ENCODE measurements around the gene RBKS.
"Not testable (repeated sequence)": the region's sequence is repeated elsewhere in the genome, so short reads cannot be mapped to it uniquely, and the experiment has no call there.

Gene RBKS

DNA sequence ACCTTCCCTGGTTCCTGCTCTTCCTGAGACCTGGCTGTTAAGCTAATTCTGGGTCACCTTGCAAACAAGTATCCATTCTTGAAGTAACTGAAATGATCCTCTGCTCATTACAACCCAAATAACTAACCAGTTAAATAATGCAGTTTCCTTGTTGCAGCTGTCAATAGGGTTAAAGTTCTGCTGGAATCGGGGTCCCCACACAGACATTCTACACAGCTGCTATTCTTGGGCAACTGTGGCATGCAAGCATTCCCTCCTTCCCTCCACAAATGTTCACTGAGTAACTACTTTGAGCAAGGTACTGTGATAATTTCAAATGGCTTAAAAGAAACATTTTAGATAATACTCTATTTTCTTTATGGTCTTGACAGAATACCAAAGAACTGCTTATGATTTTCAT is 17.1 kb downstream of the RBKS start:
- DNase-seq (ENCODE audit: low read depth in 2 of 2), result no peak

DNA sequence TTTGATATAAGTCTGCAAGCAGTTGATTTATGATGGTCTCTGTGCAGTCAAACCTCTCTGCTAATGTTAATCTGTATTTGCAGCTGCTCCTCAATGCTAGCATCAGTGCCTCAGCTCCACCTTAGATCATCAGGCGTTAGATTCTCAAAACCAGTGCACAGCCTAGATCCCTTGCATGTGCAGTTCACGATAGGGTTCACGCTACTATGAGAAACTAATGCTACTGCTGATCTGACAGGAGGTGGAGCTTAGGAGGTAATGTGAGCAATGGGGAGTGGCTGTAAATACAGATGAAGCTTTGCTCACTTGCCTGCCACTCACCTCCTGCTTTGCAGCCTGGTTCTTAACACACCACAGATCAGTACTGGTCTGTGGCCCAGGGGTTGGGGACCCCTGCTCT is 18.4 kb downstream of the RBKS start:
- DNase-seq (ENCODE audit: low read depth in 2 of 2), result no peak

DNA sequence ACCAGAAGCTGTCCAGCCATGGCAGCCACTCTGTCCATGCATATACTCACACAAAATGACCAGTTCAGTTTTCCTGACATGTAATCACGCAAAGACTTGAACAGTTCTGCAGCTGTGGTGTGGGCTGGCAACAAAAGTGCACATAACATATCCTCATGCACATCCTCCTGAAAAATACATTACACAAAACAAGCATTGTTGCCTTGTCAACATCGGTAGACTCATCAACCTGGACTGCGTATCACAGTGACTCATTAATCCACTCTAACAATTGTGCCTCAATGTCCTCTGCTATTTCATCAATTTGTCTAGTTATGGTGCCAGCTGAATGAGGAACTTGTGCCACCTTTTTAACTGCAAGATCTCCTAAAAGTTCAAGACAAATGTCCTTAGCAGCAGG is 19.5 kb downstream of the RBKS start:
- no peak for DNase-seq (ENCODE audit: low read depth in 2 of 2)

DNA sequence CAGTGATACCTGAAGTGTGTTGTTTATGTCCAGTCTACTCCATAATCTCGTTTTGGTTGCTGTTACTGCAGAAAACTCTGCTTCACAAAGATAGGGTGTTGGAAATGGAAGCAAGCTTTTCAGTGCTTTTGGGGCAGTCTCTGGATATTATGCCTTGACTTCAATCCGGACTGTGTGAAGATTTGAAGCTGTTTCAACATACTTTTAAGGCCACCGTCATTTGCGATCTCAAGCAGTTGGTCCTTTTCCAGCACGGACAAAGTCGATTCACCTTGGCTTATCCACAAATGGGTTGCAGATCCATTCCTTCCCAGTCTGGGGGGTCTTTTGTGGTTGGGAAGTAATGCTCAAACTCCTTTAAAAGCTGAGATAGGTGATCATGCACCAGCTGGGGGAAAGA is 20.4 kb downstream of the RBKS start:
- no peak for DNase-seq (ENCODE audit: low read depth in 2 of 2)

DNA sequence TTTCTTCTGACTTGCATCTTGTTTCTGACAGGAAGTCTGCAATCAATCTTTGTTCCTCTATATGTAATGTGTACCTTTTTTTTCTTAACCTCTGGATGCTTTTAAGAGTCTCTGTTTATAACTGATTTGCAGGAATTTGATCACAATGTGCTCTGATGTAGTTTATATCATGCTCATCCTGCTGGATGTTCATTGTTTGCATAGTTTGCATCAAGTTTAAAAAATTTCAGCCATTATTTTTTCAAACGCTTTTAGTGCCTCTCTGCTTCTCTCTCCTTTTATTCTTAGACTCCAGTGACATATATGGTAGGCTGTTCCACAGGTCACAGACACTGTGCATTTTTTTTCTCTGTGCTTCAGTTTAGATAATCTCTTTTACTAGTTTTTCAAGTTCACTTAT is 23.9 kb downstream of the RBKS start:
- no peak for DNase-seq (ENCODE audit: low read depth in 2 of 2)

DNA sequence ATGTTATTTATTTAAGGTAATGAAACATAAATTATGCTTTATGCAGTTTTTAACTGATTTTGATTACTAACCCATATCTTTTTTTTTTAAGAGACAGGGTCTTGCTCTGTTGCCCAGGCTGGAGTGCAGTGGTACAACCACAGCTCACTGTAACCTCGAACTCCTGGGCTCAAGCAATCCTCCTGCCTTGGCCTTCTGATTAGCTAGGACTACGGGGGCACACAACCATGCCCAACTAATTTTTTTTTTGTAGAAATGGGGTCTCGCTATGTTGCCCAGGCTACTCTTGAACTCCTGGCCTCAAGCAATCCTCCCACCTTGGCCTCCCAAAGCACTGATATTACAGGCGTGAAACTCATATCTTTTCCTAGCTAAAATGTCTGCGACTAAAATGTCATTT is 26.2 kb downstream of the RBKS start:
- not testable (repeated sequence) for DNase-seq (ENCODE audit: low read depth in 2 of 2)

DNA sequence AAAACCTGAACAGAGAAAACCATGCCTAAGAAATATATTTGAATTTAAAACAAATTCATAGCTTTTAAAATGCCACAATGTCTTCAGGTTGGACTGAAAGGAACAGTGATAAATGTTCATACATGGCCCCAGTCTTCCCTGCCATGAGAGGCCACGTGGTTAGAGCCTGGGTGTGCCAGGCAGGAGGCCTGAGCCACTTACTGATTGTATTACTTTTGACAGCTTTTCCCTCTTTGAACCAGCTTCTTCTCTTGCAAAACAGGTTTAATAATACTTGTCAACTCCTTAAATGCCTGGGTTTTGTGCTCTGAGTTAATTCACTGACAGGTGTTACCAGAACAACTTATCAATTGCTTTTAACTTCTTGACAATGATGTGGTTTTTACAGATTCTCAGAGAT is 27.0 kb downstream of the RBKS start:
- DNase-seq (ENCODE audit: low read depth in 2 of 2), result no peak

DNA sequence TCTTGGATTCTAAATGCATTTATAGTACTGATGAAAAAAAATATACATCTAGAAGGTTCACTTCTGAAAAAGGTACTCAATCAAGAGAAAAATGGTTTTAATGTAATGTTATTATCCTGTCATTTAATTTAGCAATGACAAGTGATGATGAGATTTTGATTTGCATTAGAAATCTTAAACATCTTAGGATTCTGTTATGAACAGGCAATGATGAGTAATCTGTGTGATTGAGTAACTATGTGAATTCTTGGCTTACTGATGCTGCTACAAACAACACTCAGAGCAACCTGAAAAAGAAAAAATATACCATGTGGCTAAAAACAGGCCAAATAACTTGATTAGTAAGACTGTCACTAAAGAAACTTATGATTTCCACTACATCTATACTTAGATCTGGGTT is 30.1 kb downstream of the RBKS start:
- DNase-seq (ENCODE audit: low read depth in 2 of 2), result no peak

DNA sequence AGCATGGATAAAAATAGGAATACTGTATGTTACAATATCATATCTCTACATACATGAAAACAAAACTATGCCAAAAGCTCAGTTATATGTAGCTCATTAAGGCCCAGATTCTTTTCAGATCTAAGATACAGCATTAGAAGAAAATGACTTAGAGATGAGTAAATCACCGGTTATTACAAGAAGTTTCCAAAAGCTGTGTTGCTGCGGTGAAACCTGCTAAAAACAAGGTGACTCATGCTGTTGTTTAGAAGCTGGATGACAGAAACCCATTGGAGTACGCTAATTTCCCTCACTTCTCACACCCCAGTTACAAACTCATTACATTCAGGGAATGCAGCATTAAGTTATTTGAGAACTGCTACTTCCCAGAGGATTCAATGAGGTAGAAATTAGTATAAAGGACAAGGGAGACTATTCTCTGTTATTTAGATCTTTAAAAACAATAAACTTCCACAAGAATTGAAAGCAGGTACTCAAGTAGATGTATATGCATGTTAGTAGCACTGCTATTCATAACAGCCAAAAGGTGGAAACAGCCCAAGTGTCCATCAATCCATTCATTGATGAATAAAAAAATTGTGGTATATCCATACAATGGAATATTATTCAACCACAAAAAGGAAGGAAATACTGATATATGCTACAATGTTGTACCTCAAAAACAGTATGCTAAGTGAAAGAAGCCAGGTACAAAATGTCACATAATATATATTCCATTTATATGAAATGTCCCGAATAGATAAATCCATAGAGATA is 32.6 kb downstream of the RBKS start:
- peak in 1 of 2 donors; percentile 2 for DNase-seq (ENCODE audit: low read depth in 2 of 2)

DNA sequence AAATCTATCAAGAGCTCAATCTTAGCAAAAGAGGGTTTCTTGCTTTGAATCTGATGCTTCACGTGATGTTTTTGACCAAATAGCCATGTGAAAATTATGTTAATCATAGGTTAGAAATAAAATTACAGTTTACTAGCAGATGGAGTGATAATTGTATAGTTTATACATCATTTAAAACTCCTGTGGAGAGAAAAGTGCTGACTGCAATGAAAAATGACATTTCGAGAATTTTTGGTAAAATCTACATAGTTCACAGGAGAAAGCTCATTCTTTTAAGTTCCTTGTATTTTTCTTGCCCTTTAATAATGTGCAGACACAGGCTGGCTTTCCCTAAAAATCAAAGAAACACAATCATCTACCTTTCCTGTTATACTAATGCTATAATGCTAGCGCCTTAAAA is 33.2 kb downstream of the RBKS start:
- no peak for DNase-seq (ENCODE audit: low read depth in 2 of 2)

DNA sequence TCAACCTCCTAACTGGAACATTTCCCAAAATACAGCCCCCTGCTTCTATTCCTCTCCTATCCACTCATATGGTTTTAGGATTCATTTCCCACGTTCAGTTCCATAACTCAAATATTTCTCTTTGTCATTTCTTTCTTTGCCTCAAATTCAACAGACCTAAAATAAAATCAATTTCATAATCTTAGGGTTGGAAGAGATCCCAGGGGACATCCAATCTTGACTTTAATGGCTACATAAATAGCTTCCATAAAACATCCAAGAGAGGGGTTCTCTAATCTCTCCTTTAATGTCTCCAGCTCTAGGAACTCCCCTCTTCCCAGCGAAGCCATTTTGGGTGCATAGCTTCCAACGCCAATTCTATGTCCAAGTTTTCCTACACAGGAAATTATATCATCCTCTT is 33.8 kb downstream of the RBKS start:
- DNase-seq (ENCODE audit: low read depth in 2 of 2), result no peak

DNA sequence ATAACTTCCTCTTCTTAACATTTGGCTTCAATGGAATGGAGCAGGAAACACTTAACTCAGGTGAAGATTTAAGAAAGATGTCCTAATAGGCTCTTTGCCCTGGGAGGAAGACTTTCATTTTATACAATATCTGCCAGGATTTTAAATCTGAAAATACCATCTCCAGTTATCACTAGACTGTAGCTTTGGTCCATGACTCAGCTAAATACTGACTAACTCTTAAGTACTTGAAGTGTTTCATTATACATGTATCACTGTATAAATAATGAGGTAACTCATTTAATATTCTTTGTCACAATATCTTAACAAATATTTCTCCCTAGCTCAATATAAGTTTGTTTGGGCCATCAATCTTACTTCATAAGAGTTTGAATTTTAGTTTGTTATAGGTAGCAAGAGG is 34.7 kb downstream of the RBKS start:
- DNase-seq (ENCODE audit: low read depth in 2 of 2), result no peak

DNA sequence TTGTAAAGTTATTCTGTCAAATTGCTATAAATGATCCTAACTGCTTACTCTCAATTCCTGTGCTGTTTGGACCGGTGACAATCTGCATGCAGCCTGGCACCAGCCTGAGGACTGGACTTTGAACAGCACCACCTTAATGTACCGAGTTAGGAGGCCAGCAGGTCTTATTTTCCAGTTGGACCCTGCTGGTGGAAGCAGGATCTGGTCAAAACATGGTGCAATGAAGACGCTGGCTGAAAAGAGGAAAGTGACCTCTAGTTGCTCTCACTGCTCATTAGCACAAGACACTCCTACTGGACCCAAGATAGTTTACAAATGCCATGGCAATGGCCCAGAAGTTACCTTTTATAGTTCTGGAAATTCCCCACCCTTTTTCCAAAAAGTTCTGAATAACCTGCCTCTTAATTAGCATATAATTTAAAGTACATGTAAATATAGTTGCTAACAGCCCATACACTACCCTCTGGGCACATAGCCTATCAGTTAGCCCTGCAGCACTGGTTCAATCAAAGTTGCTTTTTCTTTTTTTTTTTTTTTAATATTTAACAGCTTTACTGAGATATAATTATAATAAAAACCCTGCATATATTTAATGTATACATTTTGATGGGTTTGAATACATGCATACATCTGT is 35.8 kb downstream of the RBKS start:
- no peak for DNase-seq (ENCODE audit: low read depth in 2 of 2)

DNA sequence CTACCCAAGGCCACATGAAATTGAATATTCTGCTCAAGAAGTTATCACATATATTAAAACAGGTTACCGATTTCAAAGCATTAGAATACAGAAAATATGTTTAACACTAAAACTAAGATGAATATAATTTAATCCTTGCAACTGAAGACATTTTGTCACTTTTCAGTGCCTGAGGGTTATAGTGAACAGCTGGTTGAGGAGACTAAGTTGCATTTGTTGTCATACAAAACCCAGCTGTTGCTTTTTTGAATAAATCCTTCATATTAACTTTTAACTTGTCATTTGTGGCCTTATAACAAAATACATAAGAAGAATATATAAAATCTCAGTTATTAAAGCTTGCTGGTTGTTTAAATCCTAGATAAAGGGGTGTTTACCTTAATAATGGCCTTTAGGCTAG is 37.5 kb downstream of the RBKS start:
- no peak for DNase-seq (ENCODE audit: low read depth in 2 of 2)

DNA sequence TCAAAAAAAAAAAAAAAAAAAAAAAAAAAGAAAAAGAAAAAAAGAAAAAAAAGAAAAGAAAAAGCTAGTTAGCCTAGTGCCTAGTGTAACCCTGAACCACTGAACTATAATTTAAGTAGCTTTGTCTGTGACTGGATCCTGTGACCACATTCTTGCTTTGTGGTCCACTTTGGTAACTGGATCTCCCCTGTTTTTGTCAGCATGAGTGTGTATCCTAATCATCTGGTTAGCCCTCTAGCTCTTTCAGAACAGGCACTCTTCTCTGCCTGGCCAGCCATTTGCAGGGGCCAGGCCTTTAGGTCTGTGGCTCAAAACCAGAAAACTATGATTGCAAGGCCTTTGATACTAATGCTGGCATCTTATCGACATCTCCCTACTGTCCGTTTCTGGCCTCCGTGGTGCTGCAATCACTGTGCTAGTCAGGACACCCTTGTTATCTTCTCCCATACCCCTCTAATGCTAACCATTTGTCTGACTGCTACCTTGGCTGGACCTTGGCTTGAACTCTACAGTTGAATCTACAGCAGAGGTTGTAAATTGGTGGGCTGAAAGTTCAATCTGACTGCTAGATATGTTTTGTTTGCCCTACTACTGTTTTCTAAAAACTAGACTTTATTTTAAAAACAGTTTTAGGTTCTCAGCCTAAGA is 40.5 kb downstream of the RBKS start:
- DNase-seq (ENCODE audit: low read depth in 2 of 2), result no peak

DNA sequence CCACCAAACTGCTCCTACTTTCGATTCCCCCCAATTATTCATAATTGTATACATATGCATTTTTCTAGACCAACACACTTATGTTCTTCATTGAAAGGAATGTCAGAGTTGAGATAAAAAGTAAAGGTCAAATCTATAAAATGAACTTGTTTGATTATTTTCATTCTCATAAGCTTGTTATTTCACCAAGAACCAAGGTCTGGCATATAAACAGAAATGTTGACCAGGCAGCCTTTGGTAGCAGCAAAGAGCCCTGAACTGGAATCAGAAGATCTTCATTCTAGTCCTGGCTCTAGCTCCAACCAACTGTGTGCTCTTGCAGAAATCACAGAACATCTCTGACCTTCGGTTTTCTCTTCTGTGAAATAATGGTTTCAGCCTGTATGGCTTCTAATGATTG is 42.9 kb downstream of the RBKS start:
- no peak for DNase-seq (ENCODE audit: low read depth in 2 of 2)

DNA sequence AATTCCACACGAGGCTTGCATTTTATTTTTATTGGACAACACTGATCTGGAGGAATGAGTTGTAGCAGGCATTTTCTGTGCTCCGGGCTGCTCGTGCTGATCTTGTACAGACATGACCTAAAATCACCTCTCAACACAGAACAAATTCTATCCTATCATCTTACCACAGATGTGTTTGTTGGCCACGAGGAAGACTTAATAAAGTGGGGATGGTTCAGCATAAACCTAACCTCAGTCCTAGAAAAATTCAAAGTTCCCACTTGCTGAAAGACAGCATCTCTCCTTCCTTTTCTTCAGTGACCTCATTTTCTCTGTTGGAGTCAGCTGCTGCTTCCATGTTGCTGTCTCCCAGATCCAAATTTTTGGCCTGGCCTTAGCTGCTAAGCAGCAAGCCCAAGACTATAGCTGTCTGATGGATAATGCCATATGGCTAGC is 45.3 kb downstream of the RBKS start:
- DNase-seq (ENCODE audit: low read depth in 2 of 2), result no peak

DNA sequence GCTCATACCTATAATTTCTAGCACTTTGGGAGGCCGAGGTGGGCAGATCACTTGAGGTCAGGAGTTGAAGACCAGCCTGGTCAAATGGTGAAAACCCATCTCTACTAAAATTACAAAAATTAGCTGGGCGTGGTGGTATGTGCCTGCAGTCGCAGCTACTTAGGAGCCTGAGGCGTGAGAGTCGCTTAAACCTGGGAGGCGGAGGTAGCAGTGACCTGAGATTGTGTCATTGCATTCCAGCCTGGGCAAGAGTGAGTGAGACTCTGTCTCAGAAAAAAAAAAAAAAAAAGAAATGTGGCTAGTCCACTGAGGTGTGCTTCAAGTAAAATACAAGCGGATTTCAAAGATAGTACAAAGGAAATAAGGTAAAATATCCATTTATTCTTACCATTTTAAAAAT is 46.2 kb downstream of the RBKS start:
- no peak for DNase-seq (ENCODE audit: low read depth in 2 of 2)

DNA sequence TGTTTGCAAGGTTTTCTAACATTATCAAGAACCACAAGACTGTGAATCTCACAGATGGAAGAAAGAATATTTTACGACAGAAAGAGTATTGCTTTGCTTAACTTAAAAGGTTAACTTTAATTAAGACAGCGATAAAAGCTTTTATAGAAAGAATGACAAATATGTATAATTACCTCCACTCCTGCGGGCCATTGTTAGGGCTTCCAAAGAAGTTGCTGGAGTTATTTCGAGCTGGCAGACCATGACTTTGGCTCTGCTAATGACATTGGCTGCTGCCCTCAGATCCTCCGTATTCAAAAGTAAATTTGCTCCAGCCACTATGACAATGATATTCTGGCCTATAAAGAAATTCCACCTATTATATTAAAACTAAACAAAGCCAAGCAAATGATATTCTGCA is 47.3 kb downstream of the RBKS start:
- no peak for DNase-seq (ENCODE audit: low read depth in 2 of 2)

DNA sequence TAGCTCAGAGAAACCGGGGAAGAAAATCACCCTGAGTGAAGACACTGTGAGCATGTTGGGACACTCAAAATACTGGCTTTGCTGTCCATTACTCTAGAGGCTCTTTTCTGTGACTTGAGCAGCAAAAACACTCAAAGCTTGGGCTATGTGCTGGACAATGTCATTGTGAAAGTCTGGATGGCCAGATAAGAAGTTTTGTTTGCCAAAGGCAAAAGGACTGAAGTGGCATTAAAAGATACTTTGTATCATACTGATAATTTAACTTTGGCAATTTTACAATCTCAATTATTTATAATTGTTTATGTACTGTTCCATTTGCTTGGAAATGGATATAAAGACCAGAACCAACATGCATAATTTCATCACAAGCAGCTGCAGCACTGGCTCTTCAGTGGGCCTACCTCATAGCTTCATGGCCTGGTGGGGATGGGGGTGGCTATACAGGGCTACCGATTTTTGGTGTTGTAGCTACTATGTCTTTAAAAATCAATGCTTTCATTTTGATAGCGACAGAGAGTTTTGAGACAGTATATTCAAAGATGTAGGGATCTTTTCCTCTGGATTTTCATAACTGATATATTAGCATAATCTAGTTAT is 51.1 kb downstream of the RBKS start:
- no peak for DNase-seq (ENCODE audit: low read depth in 2 of 2)

DNA sequence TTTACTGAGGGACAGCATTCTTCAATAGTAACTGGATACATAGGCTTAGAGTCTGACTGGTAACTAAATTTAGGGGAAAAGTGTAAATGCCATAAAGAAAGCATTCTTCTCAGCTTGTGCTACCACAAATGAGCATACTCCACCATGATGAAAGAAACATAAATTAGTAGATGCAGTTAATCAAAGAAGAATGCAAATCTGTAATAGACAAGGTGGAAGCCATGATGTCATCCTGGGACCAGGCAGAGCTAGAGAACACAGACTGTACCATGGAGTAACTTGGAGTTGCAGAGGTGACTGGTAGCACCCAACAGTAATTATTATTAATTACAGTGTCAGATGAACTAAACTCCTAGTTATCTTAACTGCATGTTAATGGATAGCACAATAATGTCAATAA is 51.7 kb downstream of the RBKS start:
- no peak for DNase-seq (ENCODE audit: low read depth in 2 of 2)

DNA sequence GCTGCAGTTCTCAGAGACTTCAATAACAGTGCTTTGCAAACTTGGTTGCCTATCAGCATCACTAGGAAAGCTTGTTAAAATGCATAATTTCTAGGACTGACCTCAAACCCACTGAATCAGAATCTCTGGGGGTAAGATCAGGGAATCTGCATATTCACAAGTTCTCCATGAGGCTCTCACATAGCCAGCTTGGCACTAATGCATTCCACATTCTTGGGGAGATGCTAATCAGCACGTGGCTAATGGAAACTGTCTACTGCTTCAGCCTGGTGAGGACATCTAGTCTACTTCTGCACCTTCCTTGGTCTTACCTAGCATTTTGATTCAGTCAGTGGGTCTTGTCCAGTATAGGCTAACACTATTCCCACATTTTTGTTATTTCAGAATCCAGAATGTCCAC is 56.3 kb downstream of the RBKS start:
- no peak for DNase-seq (ENCODE audit: low read depth in 2 of 2)

DNA sequence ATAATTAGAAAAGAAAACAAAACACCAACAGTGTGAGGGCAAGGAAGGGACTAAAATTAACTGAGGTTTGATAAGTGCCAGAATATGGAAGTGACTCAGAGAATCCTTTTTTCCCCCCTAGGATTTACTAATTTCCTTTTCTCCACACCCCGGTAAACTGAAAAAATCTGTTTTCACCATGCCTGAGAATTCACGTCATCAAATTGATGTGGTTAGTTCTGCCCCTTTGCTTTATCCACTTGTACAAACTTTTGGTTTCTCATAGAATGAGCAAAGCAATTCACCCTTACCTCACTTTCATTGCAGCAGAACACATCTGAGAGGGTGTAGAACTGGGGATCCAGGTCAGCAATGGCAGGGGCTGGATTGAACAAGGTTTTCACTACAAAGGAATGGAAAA is 57.8 kb downstream of the RBKS start:
- no peak for DNase-seq (ENCODE audit: low read depth in 2 of 2)
